ENCODE measurements around the gene SRY. TPM values are rescaled to one million over a fixed set of nuclear protein-coding genes. Genes with fewer than 3 reads are reported as not detected.
"Not testable (repeated sequence)": the region's sequence is repeated elsewhere in the genome, so short reads cannot be mapped to it uniquely, and the experiment has no call there.

Gene SRY
- total RNA-seq = not detected in 2 replicates

DNA sequence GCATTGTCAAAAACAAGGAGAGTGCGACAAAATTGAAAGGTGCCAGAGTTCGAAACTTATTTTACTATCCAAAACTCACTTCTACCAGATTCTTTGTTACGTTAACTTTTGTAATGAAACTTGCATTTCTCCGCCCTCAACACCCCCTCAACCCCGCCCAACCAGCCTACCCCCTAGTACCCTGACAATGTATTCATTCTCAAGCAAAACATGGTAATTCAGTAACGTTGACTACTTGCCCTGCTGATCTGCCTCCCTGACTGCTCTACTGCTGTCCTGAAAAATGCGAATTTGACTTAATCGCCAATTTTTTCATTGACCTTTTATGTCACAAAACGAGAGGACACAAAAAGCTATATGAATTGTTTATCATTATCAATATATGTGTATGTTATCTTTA is at the start of gene SRY:
SRY (minus strand) TSS at position 83 of the 400 bp plus-strand sequence; CDS start at position 4, 79 bp downstream.
- POLR2A ChIA-PET = no interaction called here
- CTCF ChIA-PET = no interaction called here
- Mint-ChIP-seq H3K36me3 (ENCODE audit: low read depth) (no peaks in the 10 kb centered on the region), H3K9me3 (no peaks in the 10 kb centered on the region), H3K27me3 (peaks cover 25% of the 10 kb centered on the region), H3K4me3 (peak within 1 kb of the TSS; percentile 48), H3K27ac (no peak within 1 kb of the TSS), H3K4me1 (peaks cover 5% of the 10 kb centered on the region)
- DNase-seq (no peak), ATAC-seq (ENCODE audit: low read depth) (no peak)
- intact Hi-C loops (cut with micrococcal nuclease) = no loop called here
- TF ChIP-seq, protein P1, sequence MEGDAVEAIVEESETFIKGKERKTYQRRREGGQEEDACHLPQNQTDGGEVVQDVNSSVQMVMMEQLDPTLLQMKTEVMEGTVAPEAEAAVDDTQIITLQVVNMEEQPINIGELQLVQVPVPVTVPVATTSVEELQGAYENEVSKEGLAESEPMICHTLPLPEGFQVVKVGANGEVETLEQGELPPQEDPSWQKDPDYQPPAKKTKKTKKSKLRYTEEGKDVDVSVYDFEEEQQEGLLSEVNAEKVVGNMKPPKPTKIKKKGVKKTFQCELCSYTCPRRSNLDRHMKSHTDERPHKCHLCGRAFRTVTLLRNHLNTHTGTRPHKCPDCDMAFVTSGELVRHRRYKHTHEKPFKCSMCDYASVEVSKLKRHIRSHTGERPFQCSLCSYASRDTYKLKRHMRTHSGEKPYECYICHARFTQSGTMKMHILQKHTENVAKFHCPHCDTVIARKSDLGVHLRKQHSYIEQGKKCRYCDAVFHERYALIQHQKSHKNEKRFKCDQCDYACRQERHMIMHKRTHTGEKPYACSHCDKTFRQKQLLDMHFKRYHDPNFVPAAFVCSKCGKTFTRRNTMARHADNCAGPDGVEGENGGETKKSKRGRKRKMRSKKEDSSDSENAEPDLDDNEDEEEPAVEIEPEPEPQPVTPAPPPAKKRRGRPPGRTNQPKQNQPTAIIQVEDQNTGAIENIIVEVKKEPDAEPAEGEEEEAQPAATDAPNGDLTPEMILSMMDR (IDR thresholded peaks at IDR 0.05) = no peak

DNA sequence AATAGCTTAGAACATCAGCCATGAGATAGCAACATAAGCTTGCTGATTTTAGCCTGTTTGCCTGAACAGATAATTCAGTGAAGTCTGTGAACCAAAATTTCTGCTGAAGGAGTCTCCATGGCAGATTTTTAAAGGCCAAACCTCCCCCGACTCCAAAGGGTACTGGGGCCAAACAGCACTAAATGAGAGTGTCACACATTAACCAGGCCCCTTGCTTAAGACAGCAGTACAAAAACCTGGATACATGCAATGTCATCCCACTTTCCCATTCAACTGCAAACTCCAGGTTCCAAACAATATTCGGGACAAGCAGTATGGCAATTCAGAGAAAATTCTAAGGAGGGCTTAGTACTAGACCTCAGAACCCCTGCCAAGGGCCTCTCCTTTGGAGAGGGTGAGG is 49.6 kb upstream of the SRY start:
- TF ChIP-seq, protein P1 (IDR thresholded peaks at IDR 0.05) = no peak
- H3K27ac Mint-ChIP-seq = no peak overlapping the region

DNA sequence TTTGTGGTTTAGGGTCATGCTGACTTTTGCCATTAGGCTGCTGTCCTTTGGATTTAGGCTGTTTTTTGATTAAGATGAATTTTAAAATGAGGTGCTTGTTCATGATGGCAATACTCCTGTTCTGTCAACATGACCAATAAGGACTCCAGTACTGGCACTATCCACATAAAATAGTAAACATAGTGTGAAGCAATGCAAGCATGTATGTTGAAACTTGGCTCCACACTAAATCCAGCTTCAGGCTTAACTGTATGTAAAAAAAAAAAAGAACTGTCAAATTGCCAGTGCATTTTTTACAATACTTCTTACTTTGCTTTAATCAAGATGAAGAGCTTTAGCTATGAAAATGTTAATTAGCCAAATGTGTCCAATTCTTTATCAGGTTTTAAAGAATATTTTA is 47.7 kb upstream of the SRY start:
- no peaks in the 10 kb centered on the region for H3K9me3 Mint-ChIP-seq
- no peaks in the 10 kb centered on the region for H3K4me1 Mint-ChIP-seq
- POLR2A ChIA-PET = no interaction called here
- CTCF ChIA-PET = no interaction called here
- no peaks in the 10 kb centered on the region for H3K36me3 Mint-ChIP-seq (ENCODE audit: low read depth)
- ATAC-seq (ENCODE audit: low read depth) (no peak), DNase-seq (no peak)
- intact Hi-C loops (cut with micrococcal nuclease) = no loop called here
- no peak overlapping the region for H3K4me3 Mint-ChIP-seq
- no peak overlapping the region for H3K27ac Mint-ChIP-seq
- peaks cover 12% of the 10 kb centered on the region for H3K27me3 Mint-ChIP-seq
- TF ChIP-seq, protein P1 (IDR thresholded peaks at IDR 0.05) = no peak

More for the DNA sequence above, 49.6 kb upstream of the SRY start:
- Mint-ChIP-seq H3K4me1 (peaks cover 11% of the 10 kb centered on the region), H3K27me3 (peaks cover 3% of the 10 kb centered on the region), H3K9me3 (no peaks in the 10 kb centered on the region), H3K4me3 (no peak overlapping the region), H3K36me3 (ENCODE audit: low read depth) (peaks cover 7% of the 10 kb centered on the region)
- CTCF ChIA-PET = no interaction called here
- intact Hi-C loops (cut with micrococcal nuclease) = no loop called here
- POLR2A ChIA-PET = no interaction called here
- no peak for ATAC-seq (ENCODE audit: low read depth)
- no peak for DNase-seq

DNA sequence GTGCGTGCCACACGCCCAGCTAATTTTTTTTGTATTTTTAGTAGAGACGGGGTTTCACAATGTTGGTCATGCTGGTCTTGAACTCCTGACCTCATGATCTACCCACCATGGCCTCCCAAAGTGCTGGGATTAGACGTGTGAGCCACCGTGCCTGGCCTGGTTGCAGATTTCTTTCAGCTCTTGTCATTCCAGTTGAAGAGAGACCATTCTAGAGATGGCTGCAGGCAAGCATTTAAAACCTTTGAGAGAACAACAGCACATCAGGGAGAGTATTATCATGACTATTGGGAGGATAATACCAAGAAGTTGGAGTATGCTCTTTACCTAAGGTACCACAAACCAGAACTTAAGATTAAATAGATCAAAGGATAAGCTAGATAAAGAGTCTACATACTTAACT is 41.0 kb upstream of the SRY start:
- ATAC-seq (ENCODE audit: low read depth) (no peak), DNase-seq (no peak)
- intact Hi-C loops (cut with micrococcal nuclease) = no loop called here
- POLR2A ChIA-PET = no interaction called here
- H3K4me1 Mint-ChIP-seq = no peaks in the 10 kb centered on the region
- no peaks in the 10 kb centered on the region for H3K9me3 Mint-ChIP-seq
- H3K36me3 Mint-ChIP-seq (ENCODE audit: low read depth) = no peaks in the 10 kb centered on the region
- CTCF ChIA-PET = no interaction called here
- H3K27me3 Mint-ChIP-seq = peaks cover 13% of the 10 kb centered on the region
- TF ChIP-seq, protein P1 (IDR thresholded peaks at IDR 0.05) = no peak
- no peak overlapping the region for H3K4me3 Mint-ChIP-seq
- no peak overlapping the region for H3K27ac Mint-ChIP-seq

DNA sequence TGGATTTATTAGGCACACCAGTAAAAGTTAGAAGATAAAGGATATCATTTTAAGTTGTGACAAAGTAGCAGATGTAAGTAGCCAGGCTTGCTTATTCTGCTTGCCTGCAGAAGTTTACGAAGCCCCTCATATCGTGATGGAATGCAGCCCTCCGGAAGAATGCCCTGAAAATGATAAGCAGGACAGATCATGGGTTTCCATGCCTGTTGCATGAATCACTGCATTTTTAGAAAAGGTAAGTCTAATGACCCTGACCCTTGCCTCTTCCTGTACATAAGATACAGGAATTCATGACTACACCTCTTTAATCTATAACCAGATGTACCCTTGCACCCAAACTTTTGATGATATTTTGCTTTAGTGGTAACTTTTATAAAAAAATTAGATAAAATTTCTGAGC is 37.0 kb upstream of the SRY start:
- TF ChIP-seq, protein P1 (IDR thresholded peaks at IDR 0.05) = no peak
- POLR2A ChIA-PET = no interaction called here

DNA sequence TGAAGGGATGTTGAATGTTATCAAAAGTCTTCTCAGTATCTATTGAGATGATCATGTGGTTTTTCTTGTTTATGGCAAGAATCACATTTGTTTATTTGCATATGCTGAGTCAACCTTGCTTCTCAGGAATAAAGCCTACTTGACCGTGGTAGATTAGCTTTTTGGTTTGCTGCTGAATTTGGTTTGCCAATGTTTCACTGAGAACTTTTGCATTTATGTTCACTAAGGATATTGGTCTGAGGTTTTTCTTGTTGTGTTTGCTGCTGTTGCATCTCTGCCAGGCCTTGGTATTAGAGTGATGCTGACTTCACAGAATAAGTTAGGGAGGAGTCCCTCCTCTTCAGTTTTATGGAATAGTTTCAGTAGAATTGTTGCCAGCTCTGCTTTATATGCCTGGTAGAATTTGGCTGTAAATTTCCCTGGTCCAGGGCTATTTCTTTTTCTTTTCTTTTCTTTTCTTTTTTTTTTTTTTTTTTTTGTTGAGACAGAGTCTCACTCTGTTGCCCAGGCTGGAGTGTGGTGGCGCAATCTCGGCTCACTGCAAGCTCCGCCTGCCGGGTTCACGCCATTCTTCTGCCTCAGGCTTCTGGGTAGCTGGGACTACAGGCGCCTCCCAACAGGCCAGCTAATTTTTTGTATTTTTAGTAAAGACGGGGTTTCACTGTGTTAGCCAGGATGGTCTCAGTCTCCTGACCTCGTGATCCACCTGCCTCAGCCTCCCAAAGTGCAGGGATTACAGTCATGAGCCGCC is 29.8 kb upstream of the SRY start:
- H3K9me3 Mint-ChIP-seq; intact Hi-C loops (cut with micrococcal nuclease); DNase-seq; CTCF ChIA-PET; ATAC-seq (ENCODE audit: low read depth); H3K36me3 Mint-ChIP-seq (ENCODE audit: low read depth); H3K4me1 Mint-ChIP-seq; POLR2A ChIA-PET; H3K27ac Mint-ChIP-seq; H3K4me3 Mint-ChIP-seq: not testable (repeated sequence)
- peaks cover 18% of the 10 kb centered on the region for H3K27me3 Mint-ChIP-seq

More for the DNA sequence above, 37.0 kb upstream of the SRY start:
- no peak overlapping the region for H3K27ac Mint-ChIP-seq
- no peaks in the 10 kb centered on the region for H3K9me3 Mint-ChIP-seq
- ATAC-seq (ENCODE audit: low read depth) (no peak), DNase-seq (no peak)
- no peaks in the 10 kb centered on the region for H3K4me1 Mint-ChIP-seq
- intact Hi-C loops (cut with micrococcal nuclease) = no loop called here
- H3K27me3 Mint-ChIP-seq = peaks cover 16% of the 10 kb centered on the region
- no peaks in the 10 kb centered on the region for H3K36me3 Mint-ChIP-seq (ENCODE audit: low read depth)
- CTCF ChIA-PET = no interaction called here
- no peak overlapping the region for H3K4me3 Mint-ChIP-seq
